GM10248 (cell line): ENCODE measurements around the gene FADS2.

ENCODE experiments used
- CTCF ChIA-PET: fragments of 300-600 bp; sonication (Branson Sonifier 250); formaldehyde crosslinking; extraction: SDS; loops from one replicate; lab custom pipeline; 2021; ENCODE audit warnings: antibody characterized with exemption; lab: Yijun Ruan, JAX
- POLR2A ChIA-PET: fragments of 350-650 bp; sonication (Branson Sonifier 250); formaldehyde crosslinking; extraction: SDS; loops from one replicate; lab custom pipeline; 2020; ENCODE audit warnings: antibody characterized with exemption; lab: Yijun Ruan, JAX
- DNase-seq: peaks from one replicate; pipeline ENCODE4 v3.0.0; 2012; ENCODE audit errors: extremely low spot score
- CTCF ChIP-seq: IDR thresholded peaks from 2 replicates; pipeline ENCODE4 v1.5.1; 2012; ENCODE audit warnings: mild to moderate bottlenecking, low read depth; ENCODE audit errors: extremely low read depth, missing control alignments, control extremely low read depth

The FADS2 gene

GRCh38 chr11:61896665-61897386 lies 68.7 kb downstream of the FADS2 start:
- TF ChIP-seq CTCF = no peak
- ChIA-PET CTCF (interaction anchor here (1.1 to 11.6 kb wide), 20 partner anchors 13 to 212 kb away, joined by 3 to 424 read pairs (median 20); partner anchors contain the start of genes BEST1, FADS1, FEN1 and RAB3IL1), POLR2A (interaction anchor here (1.9 kb wide), 1 partner anchor 71 kb away, joined by 9 read pairs; the partner anchor contains the start of gene FTH1)
- no peak for DNase-seq

DNA sequence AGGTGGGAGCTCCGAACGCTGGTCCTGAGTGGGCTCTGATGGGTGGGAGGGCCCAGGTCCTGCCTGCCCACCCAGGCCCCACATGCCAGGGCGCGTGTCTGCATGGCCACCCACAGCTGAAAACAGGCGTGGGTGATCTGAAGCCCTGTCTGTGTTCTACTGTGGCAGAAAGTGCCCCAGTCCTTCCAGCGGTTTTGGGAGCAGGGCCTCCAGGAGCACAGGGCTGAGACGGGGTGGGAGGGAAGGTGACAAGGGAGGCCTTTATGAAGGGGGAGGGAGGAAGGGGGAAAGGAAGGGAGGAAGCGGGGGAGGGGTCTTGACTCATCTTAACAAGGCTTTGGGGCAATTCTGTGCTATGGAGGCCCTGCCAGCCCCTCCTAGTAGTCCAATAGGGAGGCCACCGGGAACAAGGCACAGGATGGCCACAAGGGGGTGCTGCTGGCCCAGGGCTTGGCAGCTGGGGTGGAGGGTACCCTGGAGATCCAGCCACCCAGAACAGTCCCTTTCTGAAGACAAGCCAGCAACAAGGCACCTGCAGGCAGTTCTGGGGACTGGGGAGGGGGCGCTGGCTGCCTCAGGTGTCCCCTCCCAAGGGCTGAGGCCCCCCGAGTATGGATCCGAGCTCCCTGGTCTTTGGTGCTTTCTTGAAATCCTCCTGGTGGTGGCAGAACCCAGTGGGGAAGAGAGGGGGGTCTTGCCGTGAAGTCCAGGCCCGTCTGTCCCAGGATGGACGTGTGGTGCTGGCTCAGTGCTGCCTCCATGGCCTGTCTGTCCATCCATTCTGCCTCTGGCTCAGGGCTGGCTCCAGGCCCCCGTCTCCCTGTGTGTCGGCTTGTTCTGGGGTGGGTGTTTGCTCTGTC lies 69.5 kb downstream of the FADS2 start:
- peak; percentile 91 for TF ChIP-seq CTCF
- ChIA-PET POLR2A (interaction anchor here (1.9 kb wide), 1 partner anchor 70 kb away, joined by 9 read pairs; the partner anchor contains the start of gene FTH1), CTCF (interaction anchor here (0.8 to 11.6 kb wide), 46 partner anchors 13 to 265 kb away, joined by 3 to 424 read pairs (median 8); partner anchors contain the start of genes BEST1, FADS1, FEN1 and FTH1)
- DNase-seq = peak; percentile 89

- CTCF ChIA-PET = interaction anchor here (0.8 to 11.6 kb wide), 50 partner anchors 12 to 449 kb away, joined by 3 to 424 read pairs (median 6); partner anchors contain the start of genes BEST1, FADS1, FEN1 and FTH1
- DNase-seq = no peak
- TF ChIP-seq CTCF = no peak
- POLR2A ChIA-PET = interaction anchor here (1.9 kb wide), 1 partner anchor 70 kb away, joined by 9 read pairs; the partner anchor contains the start of gene FTH1
Measured at GRCh38 chr11:61898247-61898582, 70.1 kb downstream of the FADS2 start.

DNA sequence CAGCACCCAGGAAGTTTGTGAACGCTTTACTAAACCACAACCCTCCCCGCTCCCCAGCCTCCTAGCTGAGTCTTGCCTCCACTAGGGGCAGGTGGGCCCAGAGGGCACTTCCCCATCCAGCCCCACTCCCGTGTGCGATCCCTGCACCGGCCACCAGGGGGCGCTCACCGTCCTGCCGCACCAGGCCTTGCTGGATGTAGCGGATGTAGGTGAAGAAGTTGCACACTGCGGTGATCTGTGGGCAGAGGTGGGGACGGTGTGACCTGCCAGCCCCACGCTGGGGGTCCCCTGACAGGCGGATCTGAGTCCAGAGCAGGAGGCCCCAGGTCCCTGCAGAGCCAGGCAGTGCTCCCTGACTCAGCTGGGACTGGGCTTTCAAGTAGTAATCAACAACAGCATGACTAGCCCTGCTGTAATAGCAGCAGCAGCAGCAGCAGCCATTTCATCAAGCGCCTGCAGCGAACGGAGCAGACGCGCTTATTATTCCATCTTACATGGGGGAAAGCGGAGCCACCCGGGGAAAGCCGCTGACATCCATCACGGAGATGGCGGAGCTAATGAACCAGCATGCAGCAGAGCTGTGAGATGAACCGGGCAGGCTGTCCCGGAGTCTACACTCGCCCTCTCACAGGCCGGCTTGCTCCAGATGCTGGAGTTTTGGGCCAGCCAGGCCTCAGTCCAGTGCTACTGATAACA lies 71.2 kb downstream of the FADS2 start:
- peak; percentile 100 for TF ChIP-seq CTCF
- ChIA-PET CTCF (interaction anchor here (0.6 to 11.6 kb wide), 66 partner anchors 11 to 450 kb away, joined by 3 to 424 read pairs (median 4); partner anchors contain the start of genes BEST1, FADS1, FADS2 and FEN1), POLR2A (interaction anchor here (1.9 kb wide), 1 partner anchor 69 kb away, joined by 9 read pairs; the partner anchor contains the start of gene FTH1)
- DNase-seq = peak; percentile 95

DNA sequence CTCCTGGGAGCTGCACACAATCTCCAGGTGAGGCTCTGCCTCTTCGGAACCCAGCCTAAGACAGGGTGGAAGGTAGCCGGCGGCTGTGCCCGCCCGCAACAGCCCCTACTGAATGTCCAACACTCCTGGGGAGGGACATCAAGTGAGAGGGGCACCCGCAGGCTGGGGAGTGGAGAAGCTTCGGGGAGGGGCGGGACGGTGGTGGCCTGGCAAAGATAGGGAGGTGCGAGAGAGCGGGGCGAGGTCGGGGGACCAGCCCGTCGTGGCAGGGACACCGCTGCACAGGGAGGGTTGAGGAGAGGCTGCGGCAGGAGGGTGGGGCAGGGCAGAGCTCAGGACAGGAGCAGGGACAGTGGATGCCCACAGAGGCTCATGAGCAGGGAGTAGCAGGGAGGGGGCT lies 72.2 kb downstream of the FADS2 start:
- ChIA-PET POLR2A (no interaction called here), CTCF (interaction anchor here (1.0 to 11.6 kb wide), 17 partner anchors 10 to 209 kb away, joined by 3 to 424 read pairs (median 27); partner anchors contain the start of genes BEST1, FADS1, FEN1 and RAB3IL1)
- TF ChIP-seq CTCF = no peak
- no peak for DNase-seq
